Measurements from ENCODE around the gene HBP1.
"Not testable (repeated sequence)": the region's sequence is repeated elsewhere in the genome, so short reads cannot be mapped to it uniquely, and the experiment has no call there.

The HBP1 gene

GRCh38 chr7:107232568-107233090 lies 63.8 kb downstream of the HBP1 start:
- no peak for DNase-seq

- no peak for DNase-seq
Measured at GRCh38 chr7:107233174-107233573, 64.4 kb downstream of the HBP1 start.

- DNase-seq: no peak
Measured at GRCh38 chr7:107233981-107234380, 65.2 kb downstream of the HBP1 start.

- DNase-seq: no peak
Measured at GRCh38 chr7:107234436-107234835, 65.6 kb downstream of the HBP1 start.

- DNase-seq: no peak
Measured at GRCh38 chr7:107236862-107237261, 68.1 kb downstream of the HBP1 start.

- DNase-seq: no peak
Measured at GRCh38 chr7:107237451-107237850, 68.6 kb downstream of the HBP1 start.

GRCh38 chr7:107242267-107242666 lies 73.5 kb downstream of the HBP1 start:
- no peak for DNase-seq

- no peak for DNase-seq
Measured at GRCh38 chr7:107244613-107245012, 75.8 kb downstream of the HBP1 start.

- DNase-seq: not testable (repeated sequence)
Measured at GRCh38 chr7:107246836-107247235, 78.0 kb downstream of the HBP1 start.

- no peak for DNase-seq
Measured at GRCh38 chr7:107248551-107249316, 79.9 kb downstream of the HBP1 start.

- no peak for DNase-seq
Measured at GRCh38 chr7:107251963-107252362, 83.2 kb downstream of the HBP1 start.
